A673 (cell line): ENCODE measurements around the gene ANKRD36B.
"Not testable (repeated sequence)": the region's sequence is repeated elsewhere in the genome, so short reads cannot be mapped to it uniquely, and the experiment has no call there.

Experiments used
- CTCF ChIP-seq: fragments of 300-800, 200-600 bp; sonication (generic); conservative IDR thresholded peaks from 2 replicates; pipeline ENCODE4 v1.5.1; 2017; ENCODE audit warnings: low read depth, mild to moderate bottlenecking, antibody characterized with exemption, low read length, moderate library complexity, mixed read lengths
- EZH2 ChIP-seq: fragments of 200-600 bp; sonication (generic); IDR thresholded peaks from 2 replicates; pipeline ENCODE4 v1.6.1; 2017; ENCODE audit warnings: borderline replicate concordance, low read depth, mild to moderate bottlenecking, mixed read lengths, antibody characterized with exemption, low read length; ENCODE audit not compliant: poor library complexity, severe bottlenecking

- TF ChIP-seq EZH2, CTCF: not testable (repeated sequence)
These were observed 65.9 kb downstream of the ANKRD36B start for GRCh38 chr2:97523816-97524215.
